ENCODE measurements around the gene PLXNB1. TPM values are rescaled to one million over a fixed set of nuclear protein-coding genes. Genes with fewer than 3 reads are reported as not detected.

Gene PLXNB1
- total and polyA plus RNA-seq, 2 experiments from 2014 or later: 49.0 to 144 TPM

DNA sequence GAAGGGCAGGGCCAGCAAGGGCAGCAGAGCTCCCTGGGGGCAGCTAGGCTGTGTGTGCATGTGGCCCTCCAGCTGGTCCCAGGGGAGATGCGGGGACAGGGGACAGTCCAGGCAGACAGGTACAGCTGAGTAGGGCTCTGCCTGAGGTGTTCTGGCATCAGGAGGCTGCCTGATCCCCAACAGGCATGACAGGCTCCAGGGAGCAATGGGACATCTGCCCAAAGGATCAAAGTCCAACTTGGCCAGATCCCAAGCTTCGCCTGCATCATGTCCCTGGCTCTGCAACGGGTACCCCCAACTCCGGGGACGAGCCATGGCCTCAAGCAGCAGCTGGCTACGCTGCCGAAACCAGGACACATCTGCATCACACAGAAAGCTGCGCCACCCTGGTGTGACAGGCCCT, 38.4 kb upstream of the PLXNB1 start (continued):
- TF ChIP-seq, protein P1, sequence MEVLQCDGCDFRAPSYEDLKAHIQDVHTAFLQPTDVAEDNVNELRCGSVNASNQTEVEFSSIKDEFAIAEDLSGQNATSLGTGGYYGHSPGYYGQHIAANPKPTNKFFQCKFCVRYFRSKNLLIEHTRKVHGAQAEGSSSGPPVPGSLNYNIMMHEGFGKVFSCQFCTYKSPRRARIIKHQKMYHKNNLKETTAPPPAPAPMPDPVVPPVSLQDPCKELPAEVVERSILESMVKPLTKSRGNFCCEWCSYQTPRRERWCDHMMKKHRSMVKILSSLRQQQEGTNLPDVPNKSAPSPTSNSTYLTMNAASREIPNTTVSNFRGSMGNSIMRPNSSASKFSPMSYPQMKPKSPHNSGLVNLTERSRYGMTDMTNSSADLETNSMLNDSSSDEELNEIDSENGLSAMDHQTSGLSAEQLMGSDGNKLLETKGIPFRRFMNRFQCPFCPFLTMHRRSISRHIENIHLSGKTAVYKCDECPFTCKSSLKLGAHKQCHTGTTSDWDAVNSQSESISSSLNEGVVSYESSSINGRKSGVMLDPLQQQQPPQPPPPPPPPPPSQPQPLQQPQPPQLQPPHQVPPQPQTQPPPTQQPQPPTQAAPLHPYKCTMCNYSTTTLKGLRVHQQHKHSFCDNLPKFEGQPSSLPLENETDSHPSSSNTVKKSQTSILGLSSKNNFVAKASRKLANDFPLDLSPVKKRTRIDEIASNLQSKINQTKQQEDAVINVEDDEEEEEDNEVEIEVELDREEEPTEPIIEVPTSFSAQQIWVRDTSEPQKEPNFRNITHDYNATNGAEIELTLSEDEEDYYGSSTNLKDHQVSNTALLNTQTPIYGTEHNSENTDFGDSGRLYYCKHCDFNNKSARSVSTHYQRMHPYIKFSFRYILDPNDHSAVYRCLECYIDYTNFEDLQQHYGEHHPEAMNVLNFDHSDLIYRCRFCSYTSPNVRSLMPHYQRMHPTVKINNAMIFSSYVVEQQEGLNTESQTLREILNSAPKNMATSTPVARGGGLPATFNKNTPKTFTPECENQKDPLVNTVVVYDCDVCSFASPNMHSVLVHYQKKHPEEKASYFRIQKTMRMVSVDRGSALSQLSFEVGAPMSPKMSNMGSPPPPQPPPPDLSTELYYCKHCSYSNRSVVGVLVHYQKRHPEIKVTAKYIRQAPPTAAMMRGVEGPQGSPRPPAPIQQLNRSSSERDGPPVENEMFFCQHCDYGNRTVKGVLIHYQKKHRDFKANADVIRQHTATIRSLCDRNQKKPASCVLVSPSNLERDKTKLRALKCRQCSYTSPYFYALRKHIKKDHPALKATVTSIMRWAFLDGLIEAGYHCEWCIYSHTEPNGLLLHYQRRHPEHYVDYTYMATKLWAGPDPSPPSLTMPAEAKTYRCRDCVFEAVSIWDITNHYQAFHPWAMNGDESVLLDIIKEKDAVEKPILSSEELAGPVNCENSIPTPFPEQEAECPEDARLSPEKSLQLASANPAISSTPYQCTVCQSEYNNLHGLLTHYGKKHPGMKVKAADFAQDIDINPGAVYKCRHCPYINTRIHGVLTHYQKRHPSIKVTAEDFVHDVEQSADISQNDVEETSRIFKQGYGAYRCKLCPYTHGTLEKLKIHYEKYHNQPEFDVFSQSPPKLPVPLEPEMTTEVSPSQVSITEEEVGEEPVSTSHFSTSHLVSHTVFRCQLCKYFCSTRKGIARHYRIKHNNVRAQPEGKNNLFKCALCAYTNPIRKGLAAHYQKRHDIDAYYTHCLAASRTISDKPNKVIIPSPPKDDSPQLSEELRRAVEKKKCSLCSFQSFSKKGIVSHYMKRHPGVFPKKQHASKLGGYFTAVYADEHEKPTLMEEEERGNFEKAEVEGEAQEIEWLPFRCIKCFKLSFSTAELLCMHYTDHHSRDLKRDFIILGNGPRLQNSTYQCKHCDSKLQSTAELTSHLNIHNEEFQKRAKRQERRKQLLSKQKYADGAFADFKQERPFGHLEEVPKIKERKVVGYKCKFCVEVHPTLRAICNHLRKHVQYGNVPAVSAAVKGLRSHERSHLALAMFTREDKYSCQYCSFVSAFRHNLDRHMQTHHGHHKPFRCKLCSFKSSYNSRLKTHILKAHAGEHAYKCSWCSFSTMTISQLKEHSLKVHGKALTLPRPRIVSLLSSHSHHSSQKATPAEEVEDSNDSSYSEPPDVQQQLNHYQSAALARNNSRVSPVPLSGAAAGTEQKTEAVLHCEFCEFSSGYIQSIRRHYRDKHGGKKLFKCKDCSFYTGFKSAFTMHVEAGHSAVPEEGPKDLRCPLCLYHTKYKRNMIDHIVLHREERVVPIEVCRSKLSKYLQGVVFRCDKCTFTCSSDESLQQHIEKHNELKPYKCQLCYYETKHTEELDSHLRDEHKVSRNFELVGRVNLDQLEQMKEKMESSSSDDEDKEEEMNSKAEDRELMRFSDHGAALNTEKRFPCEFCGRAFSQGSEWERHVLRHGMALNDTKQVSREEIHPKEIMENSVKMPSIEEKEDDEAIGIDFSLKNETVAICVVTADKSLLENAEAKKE (CRISPR knock-in tag; IDR thresholded peaks at IDR 0.05): no peak
- TF ChIP-seq POLR2AphosphoS5 (IDR thresholded peaks at IDR 0.05; ENCODE audit: low read depth) (no peak), EZH2 (IDR thresholded peaks at IDR 0.05; ENCODE audit: low read depth, unreplicated experiment) (no peak), CREB1 (CRISPR knock-in tag; IDR thresholded peaks at IDR 0.05; ENCODE audit: low read depth) (no peak)

DNA sequence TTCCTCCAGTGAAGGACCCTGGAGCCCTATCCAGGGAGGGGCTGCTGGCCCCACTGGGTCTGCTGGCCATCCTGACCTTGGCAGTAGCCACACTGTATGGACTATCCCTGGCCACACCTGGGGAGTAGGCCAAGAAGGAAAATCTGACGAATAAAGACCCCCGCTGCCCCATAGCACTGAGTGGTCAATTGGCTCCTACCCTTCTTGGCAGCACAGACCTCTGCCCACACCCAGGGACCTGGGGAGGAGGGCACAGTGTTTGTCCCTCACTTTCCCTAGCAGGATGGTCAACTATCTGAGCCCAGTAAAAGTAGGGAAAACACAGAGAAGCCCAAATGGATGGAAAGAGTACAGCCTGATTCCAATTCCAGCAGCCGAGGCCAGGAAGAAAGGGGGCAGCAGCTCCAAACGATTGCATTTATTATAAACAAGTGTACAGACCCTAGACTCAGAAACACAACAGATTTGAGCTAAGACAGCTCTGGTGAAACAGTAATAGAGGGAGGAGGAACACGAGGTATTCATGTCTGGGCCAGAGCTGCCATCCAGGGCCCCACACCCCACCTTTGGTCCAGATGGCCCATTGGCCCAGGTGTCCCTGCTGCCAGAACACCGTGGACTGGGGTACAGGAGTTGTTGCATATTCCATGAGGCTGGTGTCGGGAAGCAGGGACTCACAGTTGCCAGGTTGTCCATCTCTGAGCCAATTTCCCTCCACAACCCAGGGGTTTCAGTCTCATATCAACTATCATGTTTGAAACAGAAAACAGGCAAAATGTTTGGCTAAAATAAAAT, 37.8 kb upstream of the PLXNB1 start:
- Histone ChIP-seq H3K9me2 (ENCODE audit: insufficient read depth) (no peaks in the 10 kb centered on the region), H3K27ac (ENCODE audit: low read depth) (peak overlapping the region; percentile 96; the same call in 1 of the 2 replicates), H3K4me3 (no peak overlapping the region), H3K4me2 (no peak overlapping the region), H3K27me3 (ENCODE audit: insufficient read depth) (no peaks in the 10 kb centered on the region), H3K36me3 (ENCODE audit: insufficient read depth) (peaks cover 9% of the 10 kb centered on the region; the same call in 1 of the 2 replicates), H3F3A (replicated peaks; ENCODE audit: low read depth) (peaks cover 8% of the 10 kb centered on the region; the same call in 1 of the 2 replicates), H2AFZ (no peak overlapping the region), H4K20me1 (replicated peaks; ENCODE audit: insufficient read depth) (no peaks in the 10 kb centered on the region), H3K79me2 (replicated peaks; ENCODE audit: insufficient read depth) (peaks cover 24% of the 10 kb centered on the region), H3K4me1 (ENCODE audit: insufficient read depth) (peaks cover 12% of the 10 kb centered on the region)
- Mint-ChIP-seq H3K27me3 (ENCODE audit: insufficient read depth, low read depth, poor library complexity) (peaks cover 14% of the 10 kb centered on the region), H3K36me3 (ENCODE audit: low read depth) (peaks cover 38% of the 10 kb centered on the region), H3K4me1 (peaks cover 28% of the 10 kb centered on the region), H3K27ac (peak overlapping the region; percentile 99), H3K9me3 (no peaks in the 10 kb centered on the region), H3K4me3 (no peak overlapping the region; the same call in 2 of the 3 replicates)
- ATAC-seq (no peak), DNase-seq (ENCODE audit: low spot score) (no peak)
- TF ChIP-seq JUNB (IDR thresholded peaks at IDR 0.05; ENCODE audit: unreplicated experiment): no peak
- TF ChIP-seq, protein P2, sequence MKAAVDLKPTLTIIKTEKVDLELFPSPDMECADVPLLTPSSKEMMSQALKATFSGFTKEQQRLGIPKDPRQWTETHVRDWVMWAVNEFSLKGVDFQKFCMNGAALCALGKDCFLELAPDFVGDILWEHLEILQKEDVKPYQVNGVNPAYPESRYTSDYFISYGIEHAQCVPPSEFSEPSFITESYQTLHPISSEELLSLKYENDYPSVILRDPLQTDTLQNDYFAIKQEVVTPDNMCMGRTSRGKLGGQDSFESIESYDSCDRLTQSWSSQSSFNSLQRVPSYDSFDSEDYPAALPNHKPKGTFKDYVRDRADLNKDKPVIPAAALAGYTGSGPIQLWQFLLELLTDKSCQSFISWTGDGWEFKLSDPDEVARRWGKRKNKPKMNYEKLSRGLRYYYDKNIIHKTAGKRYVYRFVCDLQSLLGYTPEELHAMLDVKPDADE (IDR thresholded peaks at IDR 0.05): no peak
- no peak for TF ChIP-seq ZNF114 (CRISPR knock-in tag; IDR thresholded peaks at IDR 0.05)
- TF ChIP-seq EZH2phosphoT487 (IDR thresholded peaks at IDR 0.05; ENCODE audit: unreplicated experiment): no peak
- TF ChIP-seq ZNF331 (CRISPR knock-in tag; IDR thresholded peaks at IDR 0.05; ENCODE audit: low read depth): no peak
- TF ChIP-seq STAT1 (IDR thresholded peaks at IDR 0.05; ENCODE audit: unreplicated experiment): no peak
- TF ChIP-seq, protein P3, sequence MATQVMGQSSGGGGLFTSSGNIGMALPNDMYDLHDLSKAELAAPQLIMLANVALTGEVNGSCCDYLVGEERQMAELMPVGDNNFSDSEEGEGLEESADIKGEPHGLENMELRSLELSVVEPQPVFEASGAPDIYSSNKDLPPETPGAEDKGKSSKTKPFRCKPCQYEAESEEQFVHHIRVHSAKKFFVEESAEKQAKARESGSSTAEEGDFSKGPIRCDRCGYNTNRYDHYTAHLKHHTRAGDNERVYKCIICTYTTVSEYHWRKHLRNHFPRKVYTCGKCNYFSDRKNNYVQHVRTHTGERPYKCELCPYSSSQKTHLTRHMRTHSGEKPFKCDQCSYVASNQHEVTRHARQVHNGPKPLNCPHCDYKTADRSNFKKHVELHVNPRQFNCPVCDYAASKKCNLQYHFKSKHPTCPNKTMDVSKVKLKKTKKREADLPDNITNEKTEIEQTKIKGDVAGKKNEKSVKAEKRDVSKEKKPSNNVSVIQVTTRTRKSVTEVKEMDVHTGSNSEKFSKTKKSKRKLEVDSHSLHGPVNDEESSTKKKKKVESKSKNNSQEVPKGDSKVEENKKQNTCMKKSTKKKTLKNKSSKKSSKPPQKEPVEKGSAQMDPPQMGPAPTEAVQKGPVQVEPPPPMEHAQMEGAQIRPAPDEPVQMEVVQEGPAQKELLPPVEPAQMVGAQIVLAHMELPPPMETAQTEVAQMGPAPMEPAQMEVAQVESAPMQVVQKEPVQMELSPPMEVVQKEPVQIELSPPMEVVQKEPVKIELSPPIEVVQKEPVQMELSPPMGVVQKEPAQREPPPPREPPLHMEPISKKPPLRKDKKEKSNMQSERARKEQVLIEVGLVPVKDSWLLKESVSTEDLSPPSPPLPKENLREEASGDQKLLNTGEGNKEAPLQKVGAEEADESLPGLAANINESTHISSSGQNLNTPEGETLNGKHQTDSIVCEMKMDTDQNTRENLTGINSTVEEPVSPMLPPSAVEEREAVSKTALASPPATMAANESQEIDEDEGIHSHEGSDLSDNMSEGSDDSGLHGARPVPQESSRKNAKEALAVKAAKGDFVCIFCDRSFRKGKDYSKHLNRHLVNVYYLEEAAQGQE (IDR thresholded peaks at IDR 0.05; ENCODE audit: unreplicated experiment): no peak
- TF ChIP-seq, protein P4, sequence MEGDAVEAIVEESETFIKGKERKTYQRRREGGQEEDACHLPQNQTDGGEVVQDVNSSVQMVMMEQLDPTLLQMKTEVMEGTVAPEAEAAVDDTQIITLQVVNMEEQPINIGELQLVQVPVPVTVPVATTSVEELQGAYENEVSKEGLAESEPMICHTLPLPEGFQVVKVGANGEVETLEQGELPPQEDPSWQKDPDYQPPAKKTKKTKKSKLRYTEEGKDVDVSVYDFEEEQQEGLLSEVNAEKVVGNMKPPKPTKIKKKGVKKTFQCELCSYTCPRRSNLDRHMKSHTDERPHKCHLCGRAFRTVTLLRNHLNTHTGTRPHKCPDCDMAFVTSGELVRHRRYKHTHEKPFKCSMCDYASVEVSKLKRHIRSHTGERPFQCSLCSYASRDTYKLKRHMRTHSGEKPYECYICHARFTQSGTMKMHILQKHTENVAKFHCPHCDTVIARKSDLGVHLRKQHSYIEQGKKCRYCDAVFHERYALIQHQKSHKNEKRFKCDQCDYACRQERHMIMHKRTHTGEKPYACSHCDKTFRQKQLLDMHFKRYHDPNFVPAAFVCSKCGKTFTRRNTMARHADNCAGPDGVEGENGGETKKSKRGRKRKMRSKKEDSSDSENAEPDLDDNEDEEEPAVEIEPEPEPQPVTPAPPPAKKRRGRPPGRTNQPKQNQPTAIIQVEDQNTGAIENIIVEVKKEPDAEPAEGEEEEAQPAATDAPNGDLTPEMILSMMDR (conservative IDR thresholded peaks at IDR 0.05; ENCODE audit: low read depth in 2 of 2): no peak
- TF ChIP-seq EZH2 (IDR thresholded peaks at IDR 0.05; ENCODE audit: low read depth, unreplicated experiment): no peak

Measured in GM23338 (cell line).